ENCODE data around the gene IER5L.
A peak's percentile ranks its signal among the peaks of the same experiment; 100 is the strongest.

The IER5L gene

DNA sequence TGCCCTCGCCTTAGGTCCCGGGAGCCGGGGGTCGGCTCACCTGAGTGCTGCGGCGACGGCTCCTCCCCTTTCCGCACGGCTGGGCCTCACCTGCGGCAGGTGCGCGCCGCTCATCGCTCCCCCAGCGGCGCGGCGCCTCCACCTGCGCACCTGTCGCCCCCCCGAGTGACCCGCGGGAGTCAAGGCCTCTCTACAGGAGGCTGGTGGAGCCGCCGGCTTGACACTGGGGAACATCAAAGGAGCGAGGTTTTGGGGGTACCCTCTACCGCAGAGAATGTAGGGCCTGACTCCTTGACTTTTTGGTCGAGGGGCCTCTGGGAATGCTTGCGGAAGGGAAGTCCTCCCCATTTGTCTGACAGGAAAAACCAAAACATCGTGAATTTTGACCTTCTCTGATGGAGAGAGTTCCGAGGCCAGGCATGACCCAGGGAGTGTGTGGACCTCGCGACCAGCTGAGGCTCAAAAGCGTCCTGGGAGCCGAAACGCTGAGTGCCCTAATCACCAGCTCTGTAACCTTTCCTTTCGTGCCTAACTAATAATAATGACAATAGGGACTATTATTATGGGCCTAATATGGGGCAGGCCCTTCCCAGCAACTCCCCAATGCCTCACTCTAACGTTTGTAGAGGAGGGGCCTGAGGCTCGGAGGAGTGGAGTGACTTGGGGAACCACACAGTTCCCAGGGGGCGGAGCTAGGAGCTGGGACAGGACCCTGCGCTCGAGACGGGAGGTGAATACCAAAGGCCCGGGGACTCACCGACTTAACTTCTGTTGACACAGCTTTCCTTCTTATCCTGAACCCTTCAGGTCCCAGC lies 714 bp upstream of the IER5L start:
- no peak overlapping the region for H3K27ac ChIP-seq (replicated peaks)
- no peak for DNase-seq (ENCODE audit: low read depth in 1 of 2, low spot score in 1 of 2)
- H3K27me3 ChIP-seq (ENCODE audit: insufficient read depth, poor library complexity, severe bottlenecking): no peaks in the 10 kb centered on the region

DNA sequence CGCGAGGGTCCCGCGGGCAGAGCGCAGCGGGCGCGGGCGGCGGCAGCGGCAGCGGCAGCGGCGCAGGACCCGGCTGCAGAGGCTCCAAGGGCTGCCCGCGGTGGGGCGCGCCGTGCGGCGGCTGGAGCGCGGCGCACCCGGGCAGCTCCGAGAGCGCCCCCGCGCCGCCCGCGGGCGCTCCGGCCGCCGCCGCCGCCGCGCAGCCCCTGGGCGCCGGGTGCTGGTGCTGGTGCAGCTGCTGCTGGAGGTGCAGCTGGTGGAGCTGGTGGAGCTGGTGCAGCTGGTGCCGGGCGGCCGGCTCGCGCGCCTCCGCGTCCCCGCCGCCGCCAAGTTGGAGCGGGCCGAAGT lies 644 bp downstream of the IER5L start:
- Histone ChIP-seq H3K4me3 (replicated peaks; ENCODE audit: insufficient read depth, low read length) (peak overlapping the region; percentile 77), H3K27ac (replicated peaks) (no peak overlapping the region), H3K27me3 (ENCODE audit: insufficient read depth, poor library complexity, severe bottlenecking) (no peaks in the 10 kb centered on the region)
- TF ChIP-seq SPI1 (IDR thresholded peaks at IDR 0.05; ENCODE audit: borderline replicate concordance, low read depth): no peak
- no peak for TF ChIP-seq CTCF (IDR thresholded peaks at IDR 0.05; ENCODE audit: insufficient read depth, low read length)
- TF ChIP-seq GABPA (IDR thresholded peaks at IDR 0.05; ENCODE audit: low read depth): no peak
- TF ChIP-seq, protein P1, sequence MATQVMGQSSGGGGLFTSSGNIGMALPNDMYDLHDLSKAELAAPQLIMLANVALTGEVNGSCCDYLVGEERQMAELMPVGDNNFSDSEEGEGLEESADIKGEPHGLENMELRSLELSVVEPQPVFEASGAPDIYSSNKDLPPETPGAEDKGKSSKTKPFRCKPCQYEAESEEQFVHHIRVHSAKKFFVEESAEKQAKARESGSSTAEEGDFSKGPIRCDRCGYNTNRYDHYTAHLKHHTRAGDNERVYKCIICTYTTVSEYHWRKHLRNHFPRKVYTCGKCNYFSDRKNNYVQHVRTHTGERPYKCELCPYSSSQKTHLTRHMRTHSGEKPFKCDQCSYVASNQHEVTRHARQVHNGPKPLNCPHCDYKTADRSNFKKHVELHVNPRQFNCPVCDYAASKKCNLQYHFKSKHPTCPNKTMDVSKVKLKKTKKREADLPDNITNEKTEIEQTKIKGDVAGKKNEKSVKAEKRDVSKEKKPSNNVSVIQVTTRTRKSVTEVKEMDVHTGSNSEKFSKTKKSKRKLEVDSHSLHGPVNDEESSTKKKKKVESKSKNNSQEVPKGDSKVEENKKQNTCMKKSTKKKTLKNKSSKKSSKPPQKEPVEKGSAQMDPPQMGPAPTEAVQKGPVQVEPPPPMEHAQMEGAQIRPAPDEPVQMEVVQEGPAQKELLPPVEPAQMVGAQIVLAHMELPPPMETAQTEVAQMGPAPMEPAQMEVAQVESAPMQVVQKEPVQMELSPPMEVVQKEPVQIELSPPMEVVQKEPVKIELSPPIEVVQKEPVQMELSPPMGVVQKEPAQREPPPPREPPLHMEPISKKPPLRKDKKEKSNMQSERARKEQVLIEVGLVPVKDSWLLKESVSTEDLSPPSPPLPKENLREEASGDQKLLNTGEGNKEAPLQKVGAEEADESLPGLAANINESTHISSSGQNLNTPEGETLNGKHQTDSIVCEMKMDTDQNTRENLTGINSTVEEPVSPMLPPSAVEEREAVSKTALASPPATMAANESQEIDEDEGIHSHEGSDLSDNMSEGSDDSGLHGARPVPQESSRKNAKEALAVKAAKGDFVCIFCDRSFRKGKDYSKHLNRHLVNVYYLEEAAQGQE (IDR thresholded peaks at IDR 0.05; ENCODE audit: insufficient replicate concordance, low read depth): no peak
- no peak for TF ChIP-seq POLR2AphosphoS5 (IDR thresholded peaks at IDR 0.05; ENCODE audit: low read depth)
- no peak for DNase-seq (ENCODE audit: low read depth in 1 of 2, low spot score in 1 of 2)

More for the DNA sequence above, 714 bp upstream of the IER5L start:
- TF ChIP-seq CTCF (IDR thresholded peaks at IDR 0.05; ENCODE audit: insufficient read depth, low read length): no peak
- TF ChIP-seq POLR2AphosphoS5 (IDR thresholded peaks at IDR 0.05; ENCODE audit: low read depth): no peak
- TF ChIP-seq, protein P1 (IDR thresholded peaks at IDR 0.05; ENCODE audit: insufficient replicate concordance, low read depth): no peak
- TF ChIP-seq GABPA (IDR thresholded peaks at IDR 0.05; ENCODE audit: low read depth): no peak
- no peak for TF ChIP-seq SPI1 (IDR thresholded peaks at IDR 0.05; ENCODE audit: borderline replicate concordance, low read depth)
- H3K4me3 ChIP-seq (replicated peaks; ENCODE audit: insufficient read depth, low read length): peak overlapping the region; percentile 32

- Histone ChIP-seq H3K27ac (replicated peaks) (peak overlapping the region; percentile 67), H3K27me3 (ENCODE audit: insufficient read depth, poor library complexity, severe bottlenecking) (no peaks in the 10 kb centered on the region), H3K4me3 (replicated peaks; ENCODE audit: insufficient read depth, low read length) (peak overlapping the region; percentile 77)
- peak in 1 of 2 experiments; percentile 30 for DNase-seq (ENCODE audit: low read depth in 1 of 2, low spot score in 1 of 2)
- TF ChIP-seq SPI1 (IDR thresholded peaks at IDR 0.05; ENCODE audit: borderline replicate concordance, low read depth): no peak
- TF ChIP-seq POLR2AphosphoS5 (IDR thresholded peaks at IDR 0.05; ENCODE audit: low read depth): no peak
- TF ChIP-seq CTCF (IDR thresholded peaks at IDR 0.05; ENCODE audit: insufficient read depth, low read length): no peak
- TF ChIP-seq, protein P1 (IDR thresholded peaks at IDR 0.05; ENCODE audit: insufficient replicate concordance, low read depth): no peak
- TF ChIP-seq GABPA (IDR thresholded peaks at IDR 0.05; ENCODE audit: low read depth): no peak
Measured at GRCh38 chr9:129176701-129177442, 1.2 kb downstream of the IER5L start.

All from HL-60 (cell line).